ENCODE data around the gene UBASH3A.

Gene UBASH3A

GRCh38 chr21:42434884-42435283, 31.2 kb downstream of the UBASH3A start:
- DNase-seq, result no peak

- no peak for DNase-seq
These were observed 31.7 kb downstream of the UBASH3A start for GRCh38 chr21:42435401-42435800.

GRCh38 chr21:42435833-42436232, 32.1 kb downstream of the UBASH3A start:
- DNase-seq, result no peak

GRCh38 chr21:42436914-42437313, 33.2 kb downstream of the UBASH3A start:
- DNase-seq, result no peak

GRCh38 chr21:42437786-42438185, 34.1 kb downstream of the UBASH3A start:
- DNase-seq, result no peak

- no peak for DNase-seq
These were observed 34.9 kb downstream of the UBASH3A start for GRCh38 chr21:42438316-42439205.

- no peak for DNase-seq
These were observed 35.8 kb downstream of the UBASH3A start for GRCh38 chr21:42439284-42440186.

- DNase-seq, result no peak
These were observed 36.6 kb downstream of the UBASH3A start for GRCh38 chr21:42440187-42440792.

GRCh38 chr21:42441963-42442362, 38.3 kb downstream of the UBASH3A start:
- DNase-seq, result no peak

GRCh38 chr21:42443181-42443785, 39.6 kb downstream of the UBASH3A start:
- DNase-seq, result no peak

- DNase-seq, result no peak
These were observed 40.4 kb downstream of the UBASH3A start for GRCh38 chr21:42443876-42444744.

GRCh38 chr21:42444745-42445059, 41.0 kb downstream of the UBASH3A start:
- DNase-seq, result no peak

- DNase-seq, result no peak
These were observed 41.6 kb downstream of the UBASH3A start for GRCh38 chr21:42445311-42445710.

GRCh38 chr21:42446531-42446930, 42.8 kb downstream of the UBASH3A start:
- no peak for DNase-seq

GRCh38 chr21:42447182-42447581, 43.5 kb downstream of the UBASH3A start:
- DNase-seq, result no peak

GRCh38 chr21:42447732-42448131, 44.0 kb downstream of the UBASH3A start:
- DNase-seq, result no peak

GRCh38 chr21:42448686-42449085, 45.0 kb downstream of the UBASH3A start:
- no peak for DNase-seq

GRCh38 chr21:42451941-42452340, 48.2 kb downstream of the UBASH3A start:
- DNase-seq, result no peak

GRCh38 chr21:42452401-42453223, 48.9 kb downstream of the UBASH3A start:
- DNase-seq, result no peak

GRCh38 chr21:42453224-42453985, 49.7 kb downstream of the UBASH3A start:
- DNase-seq, result no peak

Data from NCI-H2227 treated with DMSO at 0.1 percent for 48 hours (cell line).